Retinal pigment epithelial cell (primary cell): ENCODE measurements around the gene ODF4.
"Not testable (repeated sequence)": the region's sequence is repeated elsewhere in the genome, so short reads cannot be mapped to it uniquely, and the experiment has no call there.

Experiments used
- DNase-seq: peaks from one replicate; pipeline ENCODE4 v3.0.0-alpha.2; 2010; ENCODE audit warnings: low read depth
- H3K4me3 ChIP-seq: 2 replicates; pipeline ENCODE4 v1.5.1; 2011; ENCODE audit warnings: mild to moderate bottlenecking, low read length, control low read depth, moderate library complexity
- CTCF ChIP-seq: conservative IDR thresholded peaks from 2 replicates; pipeline ENCODE4 v1.5.1; 2011; ENCODE audit warnings: low read depth, low read length, control low read depth, inconsistent platforms

Gene ODF4

DNA sequence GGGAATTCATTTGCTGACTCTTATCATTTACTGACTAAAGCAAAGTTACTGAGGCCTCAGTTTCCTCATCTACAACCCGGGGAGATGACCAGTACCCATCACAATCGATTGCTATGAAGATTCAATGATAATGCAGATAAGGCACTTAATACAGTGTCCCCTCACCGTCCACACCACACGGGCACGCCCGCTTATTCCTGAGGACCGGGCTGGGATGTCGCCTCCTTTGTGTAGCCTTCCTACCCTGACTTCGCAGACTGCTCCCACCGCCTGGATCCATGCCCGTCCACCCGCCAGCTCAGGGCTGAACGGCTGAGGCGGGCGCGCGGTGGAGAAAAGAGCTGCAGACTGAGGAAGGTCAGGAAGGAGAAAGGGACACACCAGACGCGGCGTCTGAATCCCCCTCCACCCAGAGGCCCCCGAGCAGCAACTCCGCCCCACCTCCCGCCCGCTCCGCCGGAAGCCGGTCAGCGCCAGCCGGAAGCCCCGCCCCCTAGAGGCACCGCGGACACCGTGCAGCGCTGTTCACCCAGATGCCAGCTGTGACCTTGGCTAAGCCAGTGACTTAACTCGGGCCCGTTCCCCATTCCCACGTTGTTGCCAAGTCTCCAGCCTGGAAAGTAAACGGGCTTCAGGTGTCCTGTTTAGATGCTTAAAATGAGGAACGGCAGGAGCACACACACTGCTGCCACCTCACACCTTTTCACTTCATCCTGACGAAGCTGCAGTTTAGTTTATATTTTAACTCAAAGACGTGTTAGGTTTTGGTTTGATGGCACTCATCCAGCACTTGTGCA, 36.8 kb downstream of the ODF4 start, which contains the start of gene KRABD2:
Gene KRABD2, minus strand, starts transcription at position 434 of the 797 bp plus-strand sequence.
- peak within 1 kb of the TSS; percentile 83 for H3K4me3 ChIP-seq
- TF ChIP-seq CTCF = peak; percentile 60
- peak; percentile 72 for DNase-seq

- DNase-seq = no peak
- H3K4me3 ChIP-seq = no peak overlapping the region
- no peak for TF ChIP-seq CTCF
Observed at GRCh38 chr17:8377422-8377821, 37.8 kb downstream of the ODF4 start.

GRCh38 chr17:8378117-8378516, 38.5 kb downstream of the ODF4 start:
- DNase-seq = not testable (repeated sequence)

GRCh38 chr17:8380049-8380448, 40.4 kb downstream of the ODF4 start:
- TF ChIP-seq CTCF = no peak
- no peak overlapping the region for H3K4me3 ChIP-seq
- DNase-seq = no peak

More at GRCh38 chr17:8378117-8378516, 38.5 kb downstream of the ODF4 start:
- H3K4me3 ChIP-seq = not testable (repeated sequence)

DNA sequence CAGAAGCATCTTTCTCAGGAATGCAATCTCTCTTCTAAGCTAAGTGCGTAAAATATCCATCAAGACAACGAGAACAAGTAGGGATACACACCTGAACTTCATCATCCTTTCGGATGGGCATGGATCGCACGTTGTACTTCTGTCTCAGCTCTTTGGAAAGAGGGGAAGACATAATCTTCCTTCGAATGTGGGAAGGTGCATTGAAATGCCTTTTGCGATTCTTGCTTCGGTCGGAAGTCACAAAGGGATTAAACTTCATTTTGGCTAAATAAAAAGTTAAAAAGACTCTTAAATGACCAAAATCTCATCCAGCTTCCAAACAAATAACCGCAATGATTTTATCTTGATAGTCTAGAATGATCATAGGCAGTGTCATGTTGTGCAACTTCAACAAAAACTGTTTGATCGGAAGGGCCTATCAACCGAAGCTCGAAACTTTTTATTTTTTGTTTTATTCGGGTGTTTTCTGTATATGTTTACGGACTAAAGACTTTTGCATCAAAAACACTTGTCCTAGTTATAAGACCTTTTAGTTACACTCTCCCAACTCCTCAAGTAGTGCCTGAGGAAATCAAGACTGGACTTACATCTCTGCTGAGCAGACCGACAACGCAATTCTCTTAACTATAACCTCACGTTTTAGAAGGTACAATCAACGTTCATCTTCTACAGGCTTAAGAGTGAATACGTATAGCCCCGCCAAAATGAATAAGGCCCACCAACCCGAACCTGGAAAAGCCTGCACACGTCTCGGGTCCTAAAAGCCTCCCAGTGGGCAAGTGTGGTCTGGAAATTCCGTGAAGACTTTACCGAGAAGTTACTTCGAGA, 42.6 kb downstream of the ODF4 start:
- no peak for DNase-seq
- TF ChIP-seq CTCF = no peak
- H3K4me3 ChIP-seq = peak overlapping the region; percentile 98

GRCh38 chr17:8382880-8383142, 43.2 kb downstream of the ODF4 start:
- DNase-seq = no peak
- no peak for TF ChIP-seq CTCF
- peak overlapping the region; percentile 98 for H3K4me3 ChIP-seq

GRCh38 chr17:8383143-8383822, 43.6 kb downstream of the ODF4 start, which contains the start of gene RPL26:
TSS of gene RPL26 (minus strand) at chr17:8383193. CDS start at chr17:8382310, 883 bp downstream.
- peak; percentile 88 for DNase-seq
- peak; percentile 88 for TF ChIP-seq CTCF
- H3K4me3 ChIP-seq = peak within 1 kb of the TSS; percentile 98
